ENCODE results near the gene ERBB2. TPM values are rescaled to one million over a fixed set of nuclear protein-coding genes. Genes with fewer than 3 reads are reported as not detected.

Gene ERBB2
- total and polyA plus RNA-seq, 2 of the 13 experiments (the other 11 are each of a cell fraction or from before 2014, with no cell fraction given), result 57.7 to 64.1 TPM

DNA sequence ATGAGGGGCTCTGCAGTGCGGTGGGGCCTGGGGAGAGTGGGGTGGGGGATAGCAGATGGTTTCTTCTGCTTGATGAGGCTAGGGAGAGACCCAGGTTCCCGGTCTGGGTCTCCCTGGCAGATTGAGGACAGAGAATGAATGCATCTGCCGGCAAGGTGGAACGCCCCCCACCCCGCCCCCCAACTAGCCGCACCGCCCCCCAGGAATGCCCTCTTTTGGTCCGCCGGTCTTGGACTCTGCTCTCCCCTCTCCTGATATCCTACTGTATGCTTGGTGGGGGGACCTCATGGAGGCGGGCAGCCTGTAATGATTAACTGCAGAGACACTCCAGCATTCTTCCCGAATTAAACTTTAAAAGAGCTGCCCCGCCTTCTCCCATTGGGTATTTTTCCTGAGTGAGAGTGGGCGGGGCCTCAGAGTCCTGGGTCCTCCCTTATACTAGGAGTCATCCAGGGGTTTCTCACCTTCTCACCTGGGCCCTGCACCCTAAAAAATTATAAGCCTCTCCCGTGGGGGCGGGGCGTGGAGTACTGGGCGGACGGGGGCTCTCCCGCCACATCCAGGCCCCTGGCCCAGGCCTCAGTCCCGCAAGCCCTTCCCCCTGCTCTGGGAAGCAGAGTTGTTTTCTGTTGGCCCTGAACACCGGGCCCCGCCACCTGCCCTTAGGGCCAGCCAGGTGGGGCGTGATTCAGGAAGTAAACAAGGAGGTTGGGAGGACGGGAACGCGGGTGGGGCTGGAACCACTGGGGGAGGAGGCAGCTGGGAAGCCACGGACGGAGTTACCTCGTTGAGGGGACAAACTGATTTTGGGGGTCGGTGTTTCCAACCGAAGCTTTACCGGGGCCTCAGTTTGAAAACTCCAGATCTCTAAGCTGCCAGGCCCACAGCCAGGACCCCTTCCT, 39.4 kb downstream of the ERBB2 start (continued):
- TF ChIP-seq, protein P1, sequence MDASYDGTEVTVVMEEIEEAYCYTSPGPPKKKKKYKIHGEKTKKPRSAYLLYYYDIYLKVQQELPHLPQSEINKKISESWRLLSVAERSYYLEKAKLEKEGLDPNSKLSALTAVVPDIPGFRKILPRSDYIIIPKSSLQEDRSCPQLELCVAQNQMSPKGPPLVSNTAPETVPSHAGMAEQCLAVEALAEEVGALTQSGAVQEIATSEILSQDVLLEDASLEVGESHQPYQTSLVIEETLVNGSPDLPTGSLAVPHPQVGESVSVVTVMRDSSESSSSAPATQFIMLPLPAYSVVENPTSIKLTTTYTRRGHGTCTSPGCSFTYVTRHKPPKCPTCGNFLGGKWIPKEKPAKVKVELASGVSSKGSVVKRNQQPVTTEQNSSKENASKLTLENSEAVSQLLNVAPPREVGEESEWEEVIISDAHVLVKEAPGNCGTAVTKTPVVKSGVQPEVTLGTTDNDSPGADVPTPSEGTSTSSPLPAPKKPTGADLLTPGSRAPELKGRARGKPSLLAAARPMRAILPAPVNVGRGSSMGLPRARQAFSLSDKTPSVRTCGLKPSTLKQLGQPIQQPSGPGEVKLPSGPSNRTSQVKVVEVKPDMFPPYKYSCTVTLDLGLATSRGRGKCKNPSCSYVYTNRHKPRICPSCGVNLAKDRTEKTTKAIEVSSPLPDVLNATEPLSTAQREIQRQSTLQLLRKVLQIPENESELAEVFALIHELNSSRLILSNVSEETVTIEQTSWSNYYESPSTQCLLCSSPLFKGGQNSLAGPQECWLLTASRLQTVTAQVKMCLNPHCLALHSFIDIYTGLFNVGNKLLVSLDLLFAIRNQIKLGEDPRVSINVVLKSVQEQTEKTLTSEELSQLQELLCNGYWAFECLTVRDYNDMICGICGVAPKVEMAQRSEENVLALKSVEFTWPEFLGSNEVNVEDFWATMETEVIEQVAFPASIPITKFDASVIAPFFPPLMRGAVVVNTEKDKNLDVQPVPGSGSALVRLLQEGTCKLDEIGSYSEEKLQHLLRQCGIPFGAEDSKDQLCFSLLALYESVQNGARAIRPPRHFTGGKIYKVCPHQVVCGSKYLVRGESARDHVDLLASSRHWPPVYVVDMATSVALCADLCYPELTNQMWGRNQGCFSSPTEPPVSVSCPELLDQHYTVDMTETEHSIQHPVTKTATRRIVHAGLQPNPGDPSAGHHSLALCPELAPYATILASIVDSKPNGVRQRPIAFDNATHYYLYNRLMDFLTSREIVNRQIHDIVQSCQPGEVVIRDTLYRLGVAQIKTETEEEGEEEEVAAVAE (CRISPR knock-in tag; IDR thresholded peaks at IDR 0.05; ENCODE audit: borderline replicate concordance), result peak; percentile 71; the same call in 1 of the 2 replicates
- TF ChIP-seq NBN (conservative IDR thresholded peaks at IDR 0.05) (no peak), CEBPG (CRISPR knock-in tag; IDR thresholded peaks at IDR 0.05) (peak; percentile 15; the same call in 1 of the 2 replicates), EP300 (IDR thresholded peaks at IDR 0.05; ENCODE audit: low read depth in 2 of 2, low read length in 2 of 2) (peak in 1 of 2 experiments; percentile 76; a peak in 2 of 4 replicates), EP300 (CRISPR knock-in tag; IDR thresholded peaks at IDR 0.05; ENCODE audit: borderline replicate concordance) (peak; percentile 83), KDM5A (IDR thresholded peaks at IDR 0.05; ENCODE audit: borderline replicate concordance, low read length) (no peak; the same call in 1 of the 2 replicates), PATZ1 (CRISPR knock-in tag; IDR thresholded peaks at IDR 0.05) (peak; percentile 86), ZNF547 (CRISPR knock-in tag; IDR thresholded peaks at IDR 0.05) (peak; percentile 53; the same call in 1 of the 2 replicates), GLI4 (CRISPR knock-in tag; IDR thresholded peaks at IDR 0.05; ENCODE audit: borderline replicate concordance) (peak; percentile 96; the same call in 1 of the 2 replicates), TCF12 (IDR thresholded peaks at IDR 0.05) (no peak), TCF12 (CRISPR knock-in tag; IDR thresholded peaks at IDR 0.05) (0 out of 2 replicates have a peak, but pooled peaks have one; percentile 63), ATF7 (IDR thresholded peaks at IDR 0.05) (no peak), ATF7 (CRISPR knock-in tag; IDR thresholded peaks at IDR 0.05) (peak; percentile 36; the same call in 1 of the 2 replicates), ZNF263 (CRISPR knock-in tag; IDR thresholded peaks at IDR 0.05) (peak; percentile 96), ZKSCAN1 (IDR thresholded peaks at IDR 0.05; ENCODE audit: low read length) (no peak), XBP1 (CRISPR knock-in tag; IDR thresholded peaks at IDR 0.05) (no peak), SALL2 (CRISPR knock-in tag; IDR thresholded peaks at IDR 0.05) (no peak; the same call in 1 of the 2 replicates), RNF2 (conservative IDR thresholded peaks at IDR 0.05; ENCODE audit: low read depth) (no peak), MBD4 (IDR thresholded peaks at IDR 0.05; ENCODE audit: borderline replicate concordance, low read length) (no peak), ELF3 (CRISPR knock-in tag; IDR thresholded peaks at IDR 0.05) (peak; percentile 88), ZBTB42 (CRISPR knock-in tag; IDR thresholded peaks at IDR 0.05) (0 out of 2 replicates have a peak, but pooled peaks have one; percentile 45), ZFP62 (CRISPR knock-in tag; IDR thresholded peaks at IDR 0.05) (no peak), ATF3 (CRISPR knock-in tag; IDR thresholded peaks at IDR 0.05) (no peak), FOXK2 (IDR thresholded peaks at IDR 0.05) (peak; percentile 82), TAF15 (IDR thresholded peaks at IDR 0.05; ENCODE audit: low read depth, low read length, poor library complexity, severe bottlenecking) (peak; percentile 85), ZSCAN12 (CRISPR knock-in tag; IDR thresholded peaks at IDR 0.05) (0 out of 2 replicates have a peak, but pooled peaks have one; percentile 78)
